ENCODE data around the gene TRAF3IP1. TPM values are rescaled to one million over a fixed set of nuclear protein-coding genes. Genes with fewer than 3 reads are reported as not detected.
A peak's percentile ranks its signal among the peaks of the same experiment; 100 is the strongest.

Gene TRAF3IP1
- total and polyA plus RNA-seq, 2 of the 13 experiments (the other 11 are each of a cell fraction or from before 2014, with no cell fraction given), result 4.1 to 12.9 TPM

DNA sequence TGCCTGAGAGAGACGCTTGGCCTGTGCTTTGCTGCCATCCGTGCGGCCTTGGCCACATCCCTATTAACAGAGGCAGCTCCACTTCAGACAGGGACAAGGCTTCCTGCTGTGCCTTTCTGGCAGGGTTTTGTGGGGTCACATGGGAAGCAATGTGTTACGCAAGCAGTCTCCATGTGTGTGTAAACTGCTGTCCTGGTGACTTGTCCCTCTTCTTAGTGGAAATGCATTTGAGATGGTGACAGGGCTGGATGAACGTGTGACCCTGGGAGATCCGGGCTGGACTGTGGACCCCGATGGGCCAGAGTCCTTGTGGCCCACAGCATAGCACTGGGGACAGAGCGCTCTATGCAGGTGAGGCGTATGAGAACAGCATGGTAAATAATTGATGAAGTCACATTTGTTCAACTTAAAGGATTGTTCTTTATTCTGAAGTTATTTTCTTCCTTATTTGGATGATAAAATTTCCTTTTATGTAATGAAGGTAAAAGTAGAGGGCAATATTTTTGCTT is 129.6 kb downstream of the TRAF3IP1 start (continued):
- TF ChIP-seq, protein P1, sequence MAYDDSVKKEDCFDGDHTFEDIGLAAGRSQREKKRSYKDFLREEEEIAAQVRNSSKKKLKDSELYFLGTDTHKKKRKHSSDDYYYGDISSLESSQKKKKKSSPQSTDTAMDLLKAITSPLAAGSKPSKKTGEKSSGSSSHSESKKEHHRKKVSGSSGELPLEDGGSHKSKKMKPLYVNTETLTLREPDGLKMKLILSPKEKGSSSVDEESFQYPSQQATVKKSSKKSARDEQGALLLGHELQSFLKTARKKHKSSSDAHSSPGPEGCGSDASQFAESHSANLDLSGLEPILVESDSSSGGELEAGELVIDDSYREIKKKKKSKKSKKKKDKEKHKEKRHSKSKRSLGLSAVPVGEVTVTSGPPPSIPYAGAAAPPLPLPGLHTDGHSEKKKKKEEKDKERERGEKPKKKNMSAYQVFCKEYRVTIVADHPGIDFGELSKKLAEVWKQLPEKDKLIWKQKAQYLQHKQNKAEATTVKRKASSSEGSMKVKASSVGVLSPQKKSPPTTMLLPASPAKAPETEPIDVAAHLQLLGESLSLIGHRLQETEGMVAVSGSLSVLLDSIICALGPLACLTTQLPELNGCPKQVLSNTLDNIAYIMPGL (CRISPR knock-in tag; IDR thresholded peaks at IDR 0.05; ENCODE audit: borderline replicate concordance in 1 of 2, low read depth in 1 of 2), result peak; percentile 54 to 84; a peak in 3 of 4 replicates
- peak; percentile 96 for TF ChIP-seq ZNF431 (CRISPR knock-in tag; IDR thresholded peaks at IDR 0.05; ENCODE audit: borderline replicate concordance, low read depth)
- TF ChIP-seq NFE2L2 (IDR thresholded peaks at IDR 0.05; ENCODE audit: low read length), result peak; percentile 32; the same call in 1 of the 2 replicates
- TF ChIP-seq U2AF1 (optimal IDR thresholded peaks at IDR 0.05; ENCODE audit: low read depth, low read length), result no peak
- no peak for TF ChIP-seq RELA (CRISPR knock-in tag; IDR thresholded peaks at IDR 0.05)
- TF ChIP-seq, protein P2, sequence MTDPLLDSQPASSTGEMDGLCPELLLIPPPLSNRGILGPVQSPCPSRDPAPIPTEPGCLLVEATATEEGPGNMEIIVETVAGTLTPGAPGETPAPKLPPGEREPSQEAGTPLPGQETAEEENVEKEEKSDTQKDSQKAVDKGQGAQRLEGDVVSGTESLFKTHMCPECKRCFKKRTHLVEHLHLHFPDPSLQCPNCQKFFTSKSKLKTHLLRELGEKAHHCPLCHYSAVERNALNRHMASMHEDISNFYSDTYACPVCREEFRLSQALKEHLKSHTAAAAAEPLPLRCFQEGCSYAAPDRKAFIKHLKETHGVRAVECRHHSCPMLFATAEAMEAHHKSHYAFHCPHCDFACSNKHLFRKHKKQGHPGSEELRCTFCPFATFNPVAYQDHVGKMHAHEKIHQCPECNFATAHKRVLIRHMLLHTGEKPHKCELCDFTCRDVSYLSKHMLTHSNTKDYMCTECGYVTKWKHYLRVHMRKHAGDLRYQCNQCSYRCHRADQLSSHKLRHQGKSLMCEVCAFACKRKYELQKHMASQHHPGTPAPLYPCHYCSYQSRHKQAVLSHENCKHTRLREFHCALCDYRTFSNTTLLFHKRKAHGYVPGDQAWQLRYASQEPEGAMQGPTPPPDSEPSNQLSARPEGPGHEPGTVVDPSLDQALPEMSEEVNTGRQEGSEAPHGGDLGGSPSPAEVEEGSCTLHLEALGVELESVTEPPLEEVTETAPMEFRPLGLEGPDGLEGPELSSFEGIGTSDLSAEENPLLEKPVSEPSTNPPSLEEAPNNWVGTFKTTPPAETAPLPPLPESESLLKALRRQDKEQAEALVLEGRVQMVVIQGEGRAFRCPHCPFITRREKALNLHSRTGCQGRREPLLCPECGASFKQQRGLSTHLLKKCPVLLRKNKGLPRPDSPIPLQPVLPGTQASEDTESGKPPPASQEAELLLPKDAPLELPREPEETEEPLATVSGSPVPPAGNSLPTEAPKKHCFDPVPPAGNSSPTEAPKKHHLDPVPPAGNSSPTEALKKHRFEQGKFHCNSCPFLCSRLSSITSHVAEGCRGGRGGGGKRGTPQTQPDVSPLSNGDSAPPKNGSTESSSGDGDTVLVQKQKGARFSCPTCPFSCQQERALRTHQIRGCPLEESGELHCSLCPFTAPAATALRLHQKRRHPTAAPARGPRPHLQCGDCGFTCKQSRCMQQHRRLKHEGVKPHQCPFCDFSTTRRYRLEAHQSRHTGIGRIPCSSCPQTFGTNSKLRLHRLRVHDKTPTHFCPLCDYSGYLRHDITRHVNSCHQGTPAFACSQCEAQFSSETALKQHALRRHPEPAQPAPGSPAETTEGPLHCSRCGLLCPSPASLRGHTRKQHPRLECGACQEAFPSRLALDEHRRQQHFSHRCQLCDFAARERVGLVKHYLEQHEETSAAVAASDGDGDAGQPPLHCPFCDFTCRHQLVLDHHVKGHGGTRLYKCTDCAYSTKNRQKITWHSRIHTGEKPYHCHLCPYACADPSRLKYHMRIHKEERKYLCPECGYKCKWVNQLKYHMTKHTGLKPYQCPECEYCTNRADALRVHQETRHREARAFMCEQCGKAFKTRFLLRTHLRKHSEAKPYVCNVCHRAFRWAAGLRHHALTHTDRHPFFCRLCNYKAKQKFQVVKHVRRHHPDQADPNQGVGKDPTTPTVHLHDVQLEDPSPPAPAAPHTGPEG (CRISPR knock-in tag; IDR thresholded peaks at IDR 0.05), result peak; percentile 68; the same call in 1 of the 2 replicates
- TF ChIP-seq, protein P3, sequence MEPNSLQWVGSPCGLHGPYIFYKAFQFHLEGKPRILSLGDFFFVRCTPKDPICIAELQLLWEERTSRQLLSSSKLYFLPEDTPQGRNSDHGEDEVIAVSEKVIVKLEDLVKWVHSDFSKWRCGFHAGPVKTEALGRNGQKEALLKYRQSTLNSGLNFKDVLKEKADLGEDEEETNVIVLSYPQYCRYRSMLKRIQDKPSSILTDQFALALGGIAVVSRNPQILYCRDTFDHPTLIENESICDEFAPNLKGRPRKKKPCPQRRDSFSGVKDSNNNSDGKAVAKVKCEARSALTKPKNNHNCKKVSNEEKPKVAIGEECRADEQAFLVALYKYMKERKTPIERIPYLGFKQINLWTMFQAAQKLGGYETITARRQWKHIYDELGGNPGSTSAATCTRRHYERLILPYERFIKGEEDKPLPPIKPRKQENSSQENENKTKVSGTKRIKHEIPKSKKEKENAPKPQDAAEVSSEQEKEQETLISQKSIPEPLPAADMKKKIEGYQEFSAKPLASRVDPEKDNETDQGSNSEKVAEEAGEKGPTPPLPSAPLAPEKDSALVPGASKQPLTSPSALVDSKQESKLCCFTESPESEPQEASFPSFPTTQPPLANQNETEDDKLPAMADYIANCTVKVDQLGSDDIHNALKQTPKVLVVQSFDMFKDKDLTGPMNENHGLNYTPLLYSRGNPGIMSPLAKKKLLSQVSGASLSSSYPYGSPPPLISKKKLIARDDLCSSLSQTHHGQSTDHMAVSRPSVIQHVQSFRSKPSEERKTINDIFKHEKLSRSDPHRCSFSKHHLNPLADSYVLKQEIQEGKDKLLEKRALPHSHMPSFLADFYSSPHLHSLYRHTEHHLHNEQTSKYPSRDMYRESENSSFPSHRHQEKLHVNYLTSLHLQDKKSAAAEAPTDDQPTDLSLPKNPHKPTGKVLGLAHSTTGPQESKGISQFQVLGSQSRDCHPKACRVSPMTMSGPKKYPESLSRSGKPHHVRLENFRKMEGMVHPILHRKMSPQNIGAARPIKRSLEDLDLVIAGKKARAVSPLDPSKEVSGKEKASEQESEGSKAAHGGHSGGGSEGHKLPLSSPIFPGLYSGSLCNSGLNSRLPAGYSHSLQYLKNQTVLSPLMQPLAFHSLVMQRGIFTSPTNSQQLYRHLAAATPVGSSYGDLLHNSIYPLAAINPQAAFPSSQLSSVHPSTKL (CRISPR knock-in tag; IDR thresholded peaks at IDR 0.05), result peak; percentile 99
- TF ChIP-seq BRCA1 (CRISPR knock-in tag; IDR thresholded peaks at IDR 0.05), result peak; percentile 99
- TF ChIP-seq TOPORS (CRISPR knock-in tag; IDR thresholded peaks at IDR 0.05), result peak; percentile 92; the same call in 1 of the 2 replicates
- TF ChIP-seq, protein P4, sequence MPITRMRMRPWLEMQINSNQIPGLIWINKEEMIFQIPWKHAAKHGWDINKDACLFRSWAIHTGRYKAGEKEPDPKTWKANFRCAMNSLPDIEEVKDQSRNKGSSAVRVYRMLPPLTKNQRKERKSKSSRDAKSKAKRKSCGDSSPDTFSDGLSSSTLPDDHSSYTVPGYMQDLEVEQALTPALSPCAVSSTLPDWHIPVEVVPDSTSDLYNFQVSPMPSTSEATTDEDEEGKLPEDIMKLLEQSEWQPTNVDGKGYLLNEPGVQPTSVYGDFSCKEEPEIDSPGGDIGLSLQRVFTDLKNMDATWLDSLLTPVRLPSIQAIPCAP (CRISPR knock-in tag; IDR thresholded peaks at IDR 0.05; ENCODE audit: low read depth), result no peak
- no peak for TF ChIP-seq SRSF1 (optimal IDR thresholded peaks at IDR 0.05; ENCODE audit: low read depth, low read length)
- no peak; the same call in 1 of the 2 replicates for TF ChIP-seq GFI1 (CRISPR knock-in tag; IDR thresholded peaks at IDR 0.05; ENCODE audit: borderline replicate concordance)
- peak; percentile 97 for TF ChIP-seq DMAP1 (CRISPR knock-in tag; IDR thresholded peaks at IDR 0.05)
- no peak for TF ChIP-seq RBFOX2 (IDR thresholded peaks at IDR 0.05; ENCODE audit: low read depth, low read length)
- peak; percentile 82 for TF ChIP-seq TMF1 (CRISPR knock-in tag; IDR thresholded peaks at IDR 0.05; ENCODE audit: low read depth)
- peak; percentile 88; the same call in 1 of the 2 replicates for TF ChIP-seq ZNF749 (CRISPR knock-in tag; IDR thresholded peaks at IDR 0.05; ENCODE audit: borderline replicate concordance)
- peak; percentile 92 for TF ChIP-seq ZNF605 (CRISPR knock-in tag; IDR thresholded peaks at IDR 0.05)
